Smooth muscle cell (in vitro differentiated cells): ENCODE measurements around the gene ACSM3. TPM values are rescaled to one million over a fixed set of nuclear protein-coding genes. Genes with fewer than 3 reads are reported as not detected.

Source experiments
- DNase-seq: peaks from one replicate; lab custom pipeline; 2025; ENCODE audit not compliant: unreplicated experiment; lab: John Stamatoyannopoulos, UW
- H2AFZ ChIP-seq: fragments of 200-600 bp; sonication (generic); 2 replicates; pipeline ENCODE4 v1.6.0; 2016; ENCODE audit warnings: antibody characterized with exemption, low read depth, mild to moderate bottlenecking
- H3F3A ChIP-seq: fragments of 200-600 bp; sonication (generic); 2 replicates; pipeline ENCODE4 v1.6.0; 2017; ENCODE audit warnings: antibody characterized with exemption, low read depth
- H3K27ac ChIP-seq: fragments of 200-600 bp; sonication (generic); 2 replicates; pipeline ENCODE4 v1.5.1; 2016; ENCODE audit warnings: low read depth, mild to moderate bottlenecking
- H3K27me3 ChIP-seq: fragments of 200-600 bp; sonication (generic); 2 replicates; pipeline ENCODE4 v1.6.1; 2016; ENCODE audit warnings: low read depth, mild to moderate bottlenecking
- H3K36me3 ChIP-seq: fragments of 200-600 bp; sonication (generic); 2 replicates; pipeline ENCODE4 v1.5.1; 2016; ENCODE audit warnings: low read depth
- H3K4me1 ChIP-seq: fragments of 200-600 bp; sonication (generic); 2 replicates; pipeline ENCODE4 v1.5.1; 2016; ENCODE audit warnings: low read depth
- H3K4me2 ChIP-seq: fragments of 200-600 bp; sonication (generic); 2 replicates; pipeline ENCODE4 v1.6.0; 2016; ENCODE audit warnings: mild to moderate bottlenecking
- H3K4me3 ChIP-seq: fragments of 200-600 bp; sonication (generic); 2 replicates; pipeline ENCODE4 v1.5.1; 2016; ENCODE audit warnings: mild to moderate bottlenecking
- H3K79me2 ChIP-seq: fragments of 200-600 bp; sonication (generic); 2 replicates; pipeline ENCODE4 v1.6.0; 2016; ENCODE audit warnings: low read depth, mild to moderate bottlenecking
- H3K9ac ChIP-seq: fragments of 200-600 bp; sonication (generic); 2 replicates; pipeline ENCODE4 v1.6.0; 2016; ENCODE audit warnings: low read depth
- H3K9me3 ChIP-seq: fragments of 200-600 bp; sonication (generic); replicated peaks from 2 replicates; pipeline ENCODE4 v1.5.1; 2016; ENCODE audit warnings: low read depth
- H4K20me1 ChIP-seq: fragments of 200-600 bp; sonication (generic); 2 replicates; pipeline ENCODE4 v1.6.0; 2016; ENCODE audit warnings: low read depth
- CTCF ChIP-seq: fragments of 200-600 bp; sonication (generic); IDR thresholded peaks from 2 replicates; pipeline ENCODE4 v1.5.1; 2017; ENCODE audit warnings: borderline replicate concordance, mild to moderate bottlenecking, antibody characterized with exemption; ENCODE audit not compliant: insufficient read depth, poor library complexity, severe bottlenecking
- WGBS: methylation state at CpG from one replicate; pipeline ENCODE4 v1.1.7; 2016; ENCODE audit warnings: low lambda C conversion rate; 5-methylcytosine and 5-hydroxymethylcytosine counted together
- polyA plus RNA-seq: library from polyadenylated mRNA; unstranded; fragments of >200 nt; fragmentation: Nextera tagmentation; extraction: Ambion mirVana; gene quantifications from 2 replicates; pipeline ENCODE4 v1.2.1, GENCODE V29; 2016
- total RNA-seq: library from RNA; depleted of rRNA; stranded (reverse); fragments of >200 nt; gene quantifications from 2 replicates; pipeline ENCODE4 v1.2.3, GENCODE V29; 2014

Gene ACSM3
- total and polyA plus RNA-seq, 2 experiments from 2014 or later = 1.3 to 2.3 TPM

GRCh38 chr16:20812510-20812909 lies 48.7 kb downstream of the ACSM3 start:
- H3K79me2 ChIP-seq = no peaks in the 10 kb centered on the region
- no peak for TF ChIP-seq CTCF
- no peak overlapping the region for H3K4me2 ChIP-seq
- WGBS = 90% methylated on average over 2 of the region's 2 CpGs
- no peaks in the 10 kb centered on the region for H3K4me1 ChIP-seq
- no peaks in the 10 kb centered on the region for H3K27me3 ChIP-seq
- H3K9ac ChIP-seq = no peak overlapping the region
- H3K36me3 ChIP-seq = no peaks in the 10 kb centered on the region
- H3K9me3 ChIP-seq = no peaks in the 10 kb centered on the region
- H4K20me1 ChIP-seq = no peaks in the 10 kb centered on the region
- H3F3A ChIP-seq = no peaks in the 10 kb centered on the region
- DNase-seq = no peak
- H3K4me3 ChIP-seq = no peak overlapping the region
- H3K27ac ChIP-seq = no peak overlapping the region
- H2AFZ ChIP-seq = no peak overlapping the region

DNA sequence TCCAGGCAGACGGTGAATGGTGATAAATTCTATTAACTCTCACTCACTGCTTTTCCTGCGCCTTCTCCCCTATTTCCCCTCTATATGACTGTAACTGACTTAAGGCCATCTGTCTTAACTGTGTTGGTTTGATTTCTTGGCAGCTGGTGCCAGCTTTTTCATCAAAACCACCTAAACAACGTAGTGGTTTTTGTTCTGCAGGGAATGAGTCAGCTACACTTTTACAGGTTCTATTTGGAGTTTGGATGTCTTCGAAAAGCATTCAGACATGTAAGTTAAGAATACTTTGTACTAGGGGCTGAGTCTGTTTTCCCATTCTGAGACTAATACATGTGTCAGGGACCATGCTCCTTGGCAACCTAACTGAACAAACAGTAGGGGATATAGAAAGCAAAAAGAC lies 51.0 kb downstream of the ACSM3 start:
- H4K20me1 ChIP-seq = no peaks in the 10 kb centered on the region
- H3K79me2 ChIP-seq = no peaks in the 10 kb centered on the region
- TF ChIP-seq CTCF = no peak
- H3K9me3 ChIP-seq = no peaks in the 10 kb centered on the region
- no peaks in the 10 kb centered on the region for H3K36me3 ChIP-seq
- H3K27ac ChIP-seq = no peak overlapping the region
- H3F3A ChIP-seq = no peaks in the 10 kb centered on the region
- H3K4me3 ChIP-seq = no peak overlapping the region
- H3K4me1 ChIP-seq = no peaks in the 10 kb centered on the region
- no peak overlapping the region for H2AFZ ChIP-seq
- no peak for DNase-seq
- no peaks in the 10 kb centered on the region for H3K27me3 ChIP-seq
- H3K9ac ChIP-seq = no peak overlapping the region
- H3K4me2 ChIP-seq = no peak overlapping the region
- WGBS = 95% methylated on average over 4 of the region's 4 CpGs

- Histone ChIP-seq H3K4me1 (no peaks in the 10 kb centered on the region), H2AFZ (no peak overlapping the region), H3K27ac (no peak overlapping the region), H4K20me1 (no peaks in the 10 kb centered on the region), H3K36me3 (no peaks in the 10 kb centered on the region), H3F3A (no peaks in the 10 kb centered on the region), H3K9ac (no peak overlapping the region), H3K79me2 (no peaks in the 10 kb centered on the region), H3K27me3 (no peaks in the 10 kb centered on the region), H3K9me3 (no peaks in the 10 kb centered on the region), H3K4me2 (no peak overlapping the region), H3K4me3 (no peak overlapping the region)
- WGBS = 89% methylated on average over 4 of the region's 4 CpGs
- no peak for DNase-seq
- no peak for TF ChIP-seq CTCF
These were observed 55.2 kb downstream of the ACSM3 start for GRCh38 chr16:20818929-20819585.

DNA sequence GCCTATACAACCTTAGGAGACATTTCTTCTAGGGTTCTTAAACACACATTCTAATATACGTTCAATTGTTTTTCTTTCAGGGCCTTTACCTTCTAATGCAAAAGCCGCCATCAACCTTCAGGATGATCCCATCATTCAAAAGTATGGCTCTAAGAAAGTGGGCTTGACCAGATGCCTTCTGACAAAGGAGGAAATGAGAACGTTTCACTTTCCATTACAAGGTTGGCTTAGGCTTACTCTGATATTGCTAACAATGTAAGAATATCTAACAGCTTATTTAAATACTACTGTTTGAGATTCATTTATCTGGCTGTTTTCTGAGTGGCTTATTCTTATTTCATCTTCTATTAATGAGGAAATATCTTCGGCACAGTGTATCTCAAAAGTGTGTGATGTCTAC lies 57.9 kb downstream of the ACSM3 start:
- no peak overlapping the region for H3K27ac ChIP-seq
- H3K27me3 ChIP-seq = no peaks in the 10 kb centered on the region
- no peaks in the 10 kb centered on the region for H3F3A ChIP-seq
- TF ChIP-seq CTCF = no peak
- no peaks in the 10 kb centered on the region for H4K20me1 ChIP-seq
- DNase-seq = no peak
- no peak overlapping the region for H3K9ac ChIP-seq
- H3K79me2 ChIP-seq = no peaks in the 10 kb centered on the region
- no peak overlapping the region for H2AFZ ChIP-seq
- WGBS = 97% methylated on average over 4 of the region's 4 CpGs
- H3K4me2 ChIP-seq = no peak overlapping the region
- no peaks in the 10 kb centered on the region for H3K9me3 ChIP-seq
- H3K4me1 ChIP-seq = no peaks in the 10 kb centered on the region
- no peaks in the 10 kb centered on the region for H3K36me3 ChIP-seq
- no peak overlapping the region for H3K4me3 ChIP-seq
